CD4-positive, CD25-positive, alpha-beta regulatory T cell (primary cell): Measurements from ENCODE around the gene INPP5B. TPM values are rescaled to one million over a fixed set of nuclear protein-coding genes. Genes with fewer than 3 reads are reported as not detected.

Experiments used
- ATAC-seq, 2 donors: fragments of 150-1000 bp; cut with Tn5 transposase; one replicate each; pipeline ENCODE4 v1.10.0; 2021; ENCODE audit warnings: low read depth in 2 of 2, moderate number of reproducible peaks in 2 of 2, moderate library complexity in 1 of 2
- DNase-seq, 3 donors: peaks; one replicate each; pipeline versions ENCODE4 v3.0.0 to v3.0.0-alpha.2; 2012 to 2022; ENCODE audit warnings: mixed read lengths in 1 of 3
- H3K27ac ChIP-seq: one replicate; pipeline ENCODE4 v1.7.0; 2013; ENCODE audit warnings: mild to moderate bottlenecking, low read length; ENCODE audit not compliant: insufficient read depth, poor library complexity, severe bottlenecking
- H3K27me3 ChIP-seq: one replicate; pipeline ENCODE4 v1.7.0; 2013; ENCODE audit warnings: low read length; ENCODE audit not compliant: control insufficient read depth, insufficient read depth
- H3K36me3 ChIP-seq: one replicate; pipeline ENCODE4 v1.7.0; 2013; ENCODE audit warnings: mild to moderate bottlenecking, low read length, moderate library complexity; ENCODE audit not compliant: control insufficient read depth, insufficient read depth
- H3K4me1 ChIP-seq: 2 replicates; pipeline ENCODE4 v1.7.0; 2013; ENCODE audit warnings: mild to moderate bottlenecking, low read length; ENCODE audit not compliant: insufficient read depth, control insufficient read depth, poor library complexity, severe bottlenecking
- H3K4me3 ChIP-seq: one replicate; pipeline ENCODE4 v1.7.0; 2013; ENCODE audit warnings: low read depth, mild to moderate bottlenecking, low read length, moderate library complexity
- H3K9me3 ChIP-seq, 2 experiments: 1 replicate in 1 of 2; 2 replicates in 1 of 2; pipeline ENCODE4 v1.7.0; 2013; ENCODE audit warnings: low read length in 2 of 2, mild to moderate bottlenecking in 1 of 2, moderate library complexity in 1 of 2; ENCODE audit not compliant: control insufficient read depth in 2 of 2
- H3K27ac Mint-ChIP-seq, 3 donors: one replicate each; pipeline ENCODE4 v1.8.0; 2020 to 2022; ENCODE audit warnings: mild to moderate bottlenecking in 3 of 3, mixed read lengths in 3 of 3, moderate library complexity in 2 of 3
- H3K27me3 Mint-ChIP-seq: one replicate; pipeline ENCODE4 v1.8.0; 2022; ENCODE audit warnings: mild to moderate bottlenecking, mixed read lengths
- H3K36me3 Mint-ChIP-seq: one replicate; pipeline ENCODE4 v1.8.0; 2020; ENCODE audit warnings: mixed read lengths
- H3K4me1 Mint-ChIP-seq, 4 donors: one replicate each; pipeline ENCODE4 v1.8.0; 2020 to 2022; ENCODE audit warnings: mixed read lengths in 4 of 4, mild to moderate bottlenecking in 1 of 4
- H3K4me3 Mint-ChIP-seq, 4 donors: one replicate each; pipeline ENCODE4 v1.8.0; 2020 to 2022; ENCODE audit warnings: mild to moderate bottlenecking in 4 of 4, mixed read lengths in 4 of 4, moderate library complexity in 3 of 4
- H3K9me3 Mint-ChIP-seq, 7 donors: one replicate each; pipeline ENCODE4 v1.8.0; 2020 to 2022; ENCODE audit warnings: mixed read lengths in 7 of 7, mild to moderate bottlenecking in 3 of 7, moderate library complexity in 2 of 7
- polyA plus RNA-seq, 4 donors: library from polyadenylated mRNA; unstranded; fragments of 300-500 nt; fragmentation: Illumina TruSeq; gene quantifications; one replicate each; pipeline ENCODE4 v1.2.3, GENCODE V29; 2021
- total RNA-seq: library from RNA; stranded (reverse); gene quantifications from one replicate; pipeline ENCODE4 v1.2.3, GENCODE V29; 2022

Gene INPP5B
- total and polyA plus RNA-seq, 5 donors from 2014 or later = 15.4 to 23.8 (median 19.2) TPM

DNA sequence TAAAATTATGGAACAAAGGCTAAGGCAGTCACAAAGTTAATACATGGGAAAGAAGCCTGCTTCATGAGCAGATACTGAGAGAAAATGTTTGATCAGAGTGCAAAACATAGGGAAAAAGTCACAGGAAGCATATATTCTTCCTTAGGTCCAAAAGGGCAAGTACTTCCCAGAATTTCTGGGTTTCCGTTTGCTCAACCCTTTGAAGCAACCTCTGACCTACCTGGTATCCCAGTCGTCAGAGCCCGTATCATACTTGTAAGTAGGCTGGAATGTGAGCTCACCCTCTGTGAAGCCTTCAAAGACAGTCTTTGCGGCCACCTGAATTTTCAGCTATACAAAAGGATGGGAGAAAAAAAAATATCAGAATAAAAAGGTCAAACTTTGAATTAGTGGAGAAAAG, 67.0 kb downstream of the INPP5B start:
- no peak overlapping the region for H3K4me3 Mint-ChIP-seq
- no peak overlapping the region for H3K27ac Mint-ChIP-seq
- Histone ChIP-seq H3K27ac (no peak overlapping the region), H3K9me3 (no peaks in the 10 kb centered on the region), H3K27me3 (no peaks in the 10 kb centered on the region), H3K4me1 (no peaks in the 10 kb centered on the region), H3K36me3 (peaks cover 63% of the 10 kb centered on the region), H3K4me3 (no peak overlapping the region)
- DNase-seq = no peak
- H3K27me3 Mint-ChIP-seq = no peaks in the 10 kb centered on the region
- no peak for ATAC-seq
- peaks cover 53% of the 10 kb centered on the region for H3K36me3 Mint-ChIP-seq
- no peaks in the 10 kb centered on the region for H3K9me3 Mint-ChIP-seq
- peaks cover 0 to 24% (median 9%) of the 10 kb centered on the region in 4 donors for H3K4me1 Mint-ChIP-seq

DNA sequence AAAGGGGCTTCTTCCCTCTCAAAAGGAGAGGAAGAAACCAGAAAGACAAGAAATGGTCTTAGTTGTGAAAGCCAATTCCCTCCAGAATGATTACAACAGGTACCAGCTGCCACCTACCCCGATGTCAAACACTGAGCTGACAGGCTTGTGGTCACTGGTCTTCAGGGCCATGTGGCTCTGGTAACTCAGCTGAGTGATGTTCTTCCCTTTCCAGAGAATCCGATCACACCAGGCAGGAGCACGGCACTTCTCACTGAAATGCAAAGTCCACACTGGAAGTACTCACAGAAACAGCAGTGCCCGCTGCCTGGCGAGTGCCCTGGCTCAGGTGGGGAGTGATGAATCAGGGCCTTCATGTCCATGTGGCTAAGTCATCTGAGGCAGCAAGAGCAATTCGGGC, 68.8 kb downstream of the INPP5B start:
- Histone ChIP-seq H3K27ac (no peak overlapping the region), H3K4me3 (no peak overlapping the region), H3K27me3 (no peaks in the 10 kb centered on the region), H3K36me3 (peaks cover 75% of the 10 kb centered on the region), H3K4me1 (no peaks in the 10 kb centered on the region), H3K9me3 (no peaks in the 10 kb centered on the region)
- H3K36me3 Mint-ChIP-seq = peaks cover 53% of the 10 kb centered on the region
- no peaks in the 10 kb centered on the region for H3K9me3 Mint-ChIP-seq
- H3K4me3 Mint-ChIP-seq = no peak overlapping the region
- H3K27me3 Mint-ChIP-seq = no peaks in the 10 kb centered on the region
- DNase-seq (no peak), ATAC-seq (no peak)
- no peak overlapping the region for H3K27ac Mint-ChIP-seq
- peaks cover 0 to 12% (median 3%) of the 10 kb centered on the region in 4 donors for H3K4me1 Mint-ChIP-seq

DNA sequence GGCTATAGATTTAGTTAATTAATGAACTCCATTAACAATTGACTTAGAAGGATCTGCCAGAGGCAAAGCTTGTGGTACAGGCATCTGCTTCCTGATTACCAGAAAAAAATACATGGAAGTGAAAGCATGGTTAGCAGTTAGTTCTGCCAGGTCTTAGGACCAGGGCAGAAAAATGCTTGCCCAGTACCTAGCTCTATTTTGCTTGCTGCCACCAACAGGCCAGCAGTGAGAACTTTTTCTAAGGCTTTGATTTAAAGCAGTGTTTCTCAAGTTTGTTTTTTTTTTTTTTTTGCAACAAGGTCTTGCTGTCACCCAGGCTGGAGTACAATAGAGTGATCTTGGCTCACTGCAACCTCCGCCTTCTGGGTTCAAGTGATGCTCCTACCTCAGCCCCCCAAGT, 71.0 kb downstream of the INPP5B start:
- Mint-ChIP-seq H3K4me1 (no peaks in the 10 kb centered on the region), H3K36me3 (peaks cover 40% of the 10 kb centered on the region), H3K27me3 (no peaks in the 10 kb centered on the region), H3K4me3 (no peak overlapping the region), H3K9me3 (no peaks in the 10 kb centered on the region), H3K27ac (no peak overlapping the region)
- H3K4me1 ChIP-seq = no peaks in the 10 kb centered on the region
- ATAC-seq (no peak), DNase-seq (peak in 1 of 3 donors; percentile 11)
- H3K4me3 ChIP-seq = no peak overlapping the region
- peaks cover 64% of the 10 kb centered on the region for H3K36me3 ChIP-seq
- no peak overlapping the region for H3K27ac ChIP-seq
- H3K9me3 ChIP-seq = no peaks in the 10 kb centered on the region
- H3K27me3 ChIP-seq = no peaks in the 10 kb centered on the region

DNA sequence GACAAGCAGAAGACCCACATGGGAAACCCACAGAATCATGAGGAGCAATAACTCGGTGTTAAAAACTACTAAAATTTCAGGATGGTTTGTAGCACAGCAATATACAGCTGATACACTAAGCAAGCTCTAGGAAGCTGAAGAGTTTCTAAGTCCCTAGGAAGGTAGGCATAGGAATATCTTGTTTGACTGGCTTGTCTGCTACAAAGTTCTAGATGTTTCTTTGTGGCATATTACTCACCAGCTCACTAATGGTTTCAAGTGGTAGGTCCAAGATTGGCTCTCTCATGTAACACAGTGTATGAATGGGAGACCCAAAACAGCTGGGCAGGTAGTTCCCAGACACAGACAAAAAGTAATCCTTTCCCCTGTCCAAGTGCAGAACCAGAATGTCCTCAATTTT, 74.2 kb downstream of the INPP5B start:
- H3K4me3 Mint-ChIP-seq = no peak overlapping the region
- no peaks in the 10 kb centered on the region for H3K27me3 Mint-ChIP-seq
- DNase-seq = no peak
- ATAC-seq = no peak
- Histone ChIP-seq H3K9me3 (no peaks in the 10 kb centered on the region), H3K4me1 (no peaks in the 10 kb centered on the region), H3K36me3 (peaks cover 61% of the 10 kb centered on the region), H3K27me3 (no peaks in the 10 kb centered on the region), H3K27ac (no peak overlapping the region), H3K4me3 (no peak overlapping the region)
- peaks cover 45% of the 10 kb centered on the region for H3K36me3 Mint-ChIP-seq
- peak overlapping the region in 2 of 3 donors; percentile 56 to 63 for H3K27ac Mint-ChIP-seq
- H3K4me1 Mint-ChIP-seq = no peaks in the 10 kb centered on the region
- no peaks in the 10 kb centered on the region for H3K9me3 Mint-ChIP-seq

DNA sequence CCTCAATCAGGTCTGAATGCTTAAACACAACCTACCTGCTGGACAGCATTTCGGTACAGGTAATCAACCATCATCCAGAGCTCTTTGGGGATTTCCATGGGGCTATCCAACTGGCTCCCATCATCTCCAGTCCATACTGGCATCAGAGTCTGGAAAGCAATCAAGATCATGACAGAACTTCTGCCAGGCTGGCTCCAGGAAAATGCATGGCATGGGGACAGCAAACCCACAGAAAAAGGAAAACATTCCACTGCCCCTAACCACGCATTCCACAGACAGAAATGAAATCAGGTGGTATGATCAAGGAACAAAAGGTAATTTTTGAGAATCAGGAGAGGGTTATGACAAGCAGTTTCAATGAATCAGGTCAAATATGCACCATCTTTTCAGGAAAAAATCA, 78.4 kb downstream of the INPP5B start:
- H3K4me3 Mint-ChIP-seq = no peak overlapping the region
- no peaks in the 10 kb centered on the region for H3K27me3 ChIP-seq
- H3K9me3 Mint-ChIP-seq = no peaks in the 10 kb centered on the region
- ATAC-seq (no peak), DNase-seq (no peak)
- no peak overlapping the region for H3K27ac Mint-ChIP-seq
- no peak overlapping the region for H3K27ac ChIP-seq
- no peak overlapping the region for H3K4me3 ChIP-seq
- H3K4me1 ChIP-seq = no peaks in the 10 kb centered on the region
- no peaks in the 10 kb centered on the region for H3K9me3 ChIP-seq
- H3K4me1 Mint-ChIP-seq = peaks cover 0 to 4% (median 0%) of the 10 kb centered on the region in 4 donors
- H3K36me3 Mint-ChIP-seq = peaks cover 41% of the 10 kb centered on the region
- peaks cover 57% of the 10 kb centered on the region for H3K36me3 ChIP-seq
- H3K27me3 Mint-ChIP-seq = no peaks in the 10 kb centered on the region

DNA sequence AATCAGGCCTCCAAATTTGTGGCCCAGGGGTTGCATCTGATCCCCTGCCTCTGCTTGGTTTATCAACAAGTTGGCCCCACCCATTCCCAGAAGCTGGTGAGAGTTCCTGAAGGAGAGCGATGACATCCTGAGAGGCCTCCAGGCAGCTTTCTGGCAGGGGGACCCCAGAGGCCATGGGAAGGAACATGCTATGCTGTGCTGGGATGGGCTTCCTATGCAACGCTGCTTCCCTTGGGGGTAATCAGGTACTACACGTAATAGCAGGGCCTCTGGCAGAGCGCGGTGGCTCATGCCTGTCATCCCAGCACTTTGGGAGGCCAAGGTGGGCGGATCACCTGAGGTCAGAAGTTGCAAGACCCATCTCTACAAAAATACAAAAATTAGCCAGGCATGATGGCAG, 79.1 kb downstream of the INPP5B start:
- no peak overlapping the region for H3K27ac ChIP-seq
- H3K27me3 Mint-ChIP-seq = no peaks in the 10 kb centered on the region
- H3K4me3 Mint-ChIP-seq = no peak overlapping the region
- no peaks in the 10 kb centered on the region for H3K9me3 Mint-ChIP-seq
- peaks cover 50% of the 10 kb centered on the region for H3K36me3 ChIP-seq
- H3K27me3 ChIP-seq = no peaks in the 10 kb centered on the region
- peaks cover 0 to 4% (median 0%) of the 10 kb centered on the region in 4 donors for H3K4me1 Mint-ChIP-seq
- peaks cover 35% of the 10 kb centered on the region for H3K36me3 Mint-ChIP-seq
- H3K9me3 ChIP-seq = no peaks in the 10 kb centered on the region
- ATAC-seq (no peak), DNase-seq (no peak)
- H3K27ac Mint-ChIP-seq = no peak overlapping the region
- no peak overlapping the region for H3K4me3 ChIP-seq
- no peaks in the 10 kb centered on the region for H3K4me1 ChIP-seq

DNA sequence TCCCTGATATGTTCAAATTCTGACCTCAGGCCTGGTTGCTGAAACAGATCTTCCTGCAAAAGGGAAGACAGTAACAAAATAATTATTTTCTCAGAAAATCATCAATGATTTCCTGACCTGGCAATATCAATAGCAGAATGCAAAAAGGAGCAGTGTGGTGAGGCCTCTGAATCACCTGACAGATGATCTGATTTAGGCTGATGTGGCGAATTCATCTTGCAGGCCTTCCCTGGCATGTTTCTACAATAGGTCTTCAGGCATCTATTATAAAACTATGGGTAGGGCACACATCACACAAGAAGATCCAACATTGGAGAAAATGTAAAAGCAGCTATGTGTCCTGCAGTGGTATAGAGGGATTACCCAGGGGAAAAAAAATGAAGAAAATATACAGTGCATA, 80.4 kb downstream of the INPP5B start:
- Mint-ChIP-seq H3K9me3 (no peaks in the 10 kb centered on the region), H3K27ac (no peak overlapping the region), H3K4me3 (no peak overlapping the region), H3K36me3 (peaks cover 42% of the 10 kb centered on the region), H3K27me3 (no peaks in the 10 kb centered on the region), H3K4me1 (peaks cover 0 to 4% (median 0%) of the 10 kb centered on the region in 4 donors)
- H3K36me3 ChIP-seq = peaks cover 51% of the 10 kb centered on the region
- no peak overlapping the region for H3K4me3 ChIP-seq
- H3K9me3 ChIP-seq = no peaks in the 10 kb centered on the region
- H3K4me1 ChIP-seq = no peaks in the 10 kb centered on the region
- H3K27ac ChIP-seq = no peak overlapping the region
- DNase-seq = no peak
- no peaks in the 10 kb centered on the region for H3K27me3 ChIP-seq
- no peak for ATAC-seq

DNA sequence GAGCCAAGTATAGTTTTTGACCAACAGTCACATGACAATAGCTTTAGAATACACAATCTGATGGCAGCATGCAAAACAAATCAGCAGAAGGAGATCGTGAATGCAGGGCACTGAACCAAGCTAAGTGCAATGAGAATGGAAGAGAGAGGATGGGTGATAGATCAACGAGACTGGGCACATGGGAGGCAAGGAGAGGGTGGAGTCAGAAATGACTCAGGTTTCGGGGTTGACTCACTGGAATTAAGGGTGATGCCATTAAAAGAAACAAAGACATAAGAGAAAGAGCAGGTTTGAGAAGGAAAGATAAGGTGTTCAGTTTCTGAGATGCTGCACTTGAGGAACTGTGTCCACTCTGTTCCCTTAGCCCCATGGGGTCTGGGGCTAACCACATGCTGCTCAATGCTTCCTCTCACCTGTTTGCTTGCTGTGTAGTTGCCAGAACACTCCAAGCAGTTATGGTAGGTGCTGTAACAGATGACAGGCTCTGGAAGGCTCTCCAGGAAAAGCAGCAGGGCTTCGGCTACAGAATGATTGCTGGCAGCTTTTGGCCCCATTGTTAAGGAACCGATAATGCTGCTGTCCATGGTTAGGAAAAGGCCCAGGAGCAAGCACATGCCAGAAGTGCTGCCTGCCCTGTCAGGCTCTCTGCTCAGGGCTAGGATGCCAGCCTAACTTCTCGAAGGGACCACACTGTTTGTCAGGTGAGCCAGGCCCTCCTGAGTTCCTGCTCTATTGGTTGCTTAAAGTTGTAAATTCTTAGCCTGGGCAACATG, 81.3 kb downstream of the INPP5B start:
- peaks cover 49% of the 10 kb centered on the region for H3K36me3 ChIP-seq
- Mint-ChIP-seq H3K4me3 (peak overlapping the region in 1 of 4 donors; percentile 48), H3K4me1 (peaks cover 0 to 4% (median 0%) of the 10 kb centered on the region in 4 donors), H3K36me3 (peaks cover 40% of the 10 kb centered on the region), H3K27ac (peak overlapping the region in 2 of 3 donors; percentile 3 to 70), H3K27me3 (no peaks in the 10 kb centered on the region), H3K9me3 (no peaks in the 10 kb centered on the region)
- no peak for ATAC-seq
- H3K27ac ChIP-seq = no peak overlapping the region
- H3K4me3 ChIP-seq = no peak overlapping the region
- no peak for DNase-seq
- H3K27me3 ChIP-seq = no peaks in the 10 kb centered on the region
- H3K9me3 ChIP-seq = no peaks in the 10 kb centered on the region
- peaks cover under 1% of the 10 kb centered on the region for H3K4me1 ChIP-seq
